SU-DHL-6 (cell line): Measurements from ENCODE around the gene AQP6.

ENCODE experiments used
- H2AFZ ChIP-seq: fragments of 200-600 bp; sonication (generic); 2 replicates; pipeline ENCODE4 v1.6.1; 2014; ENCODE audit warnings: low read depth, mild to moderate bottlenecking, moderate library complexity, mixed read lengths, antibody characterized with exemption, low read length; ENCODE audit not compliant: severe bottlenecking
- H3F3A ChIP-seq: fragments of 200-600 bp; shearing (Covaris generic); 2 replicates; pipeline ENCODE4 v1.6.0; 2016; ENCODE audit warnings: antibody characterized with exemption, mild to moderate bottlenecking; ENCODE audit not compliant: insufficient read depth
- H3K27ac ChIP-seq: fragments of 200-600 bp; sonication (generic); 2 replicates; pipeline ENCODE4 v1.5.1; 2016; ENCODE audit warnings: low read depth, mild to moderate bottlenecking, low read length, moderate library complexity, mixed read lengths
- H3K27me3 ChIP-seq: fragments of 200-600 bp; sonication (generic), shearing (Covaris generic); 2 replicates; pipeline ENCODE4 v1.6.0; 2014; ENCODE audit warnings: mild to moderate bottlenecking, low read length
- H3K36me3 ChIP-seq: fragments of 200-600 bp; sonication (generic); 2 replicates; pipeline ENCODE4 v1.6.1; 2014; ENCODE audit warnings: mild to moderate bottlenecking, low read length, mixed read lengths
- H3K4me2 ChIP-seq: fragments of 300-600, 200-600 bp; shearing (Covaris generic), sonication (generic); 2 replicates; pipeline ENCODE4 v1.6.0; 2014; ENCODE audit warnings: low read length, low read depth, mild to moderate bottlenecking; ENCODE audit not compliant: poor library complexity, severe bottlenecking
- H3K4me3 ChIP-seq: fragments of 200-600 bp; sonication (generic); 2 replicates; pipeline ENCODE4 v1.5.1; 2014; ENCODE audit warnings: antibody characterized with exemption, low read length, mild to moderate bottlenecking, mixed read lengths; ENCODE audit not compliant: insufficient read depth, poor library complexity, severe bottlenecking
- H3K79me2 ChIP-seq: fragments of 200-600 bp; sonication (generic); 2 replicates; pipeline ENCODE4 v1.6.1; 2014; ENCODE audit warnings: mild to moderate bottlenecking, low read length, moderate library complexity; ENCODE audit not compliant: insufficient read depth
- H3K9ac ChIP-seq: fragments of 200-600 bp; sonication (generic); 2 replicates; pipeline ENCODE4 v1.7.0; 2014; ENCODE audit warnings: mild to moderate bottlenecking, low read length
- H3K9me2 ChIP-seq: fragments of 200-600 bp; sonication (generic); replicated peaks from 2 replicates; pipeline ENCODE4 v1.6.1; 2014; ENCODE audit warnings: low read length; ENCODE audit not compliant: insufficient read depth
- H3K9me3 ChIP-seq: fragments of 200-600 bp; sonication (generic); 2 replicates; pipeline ENCODE4 v1.6.1; 2014; ENCODE audit warnings: low read length, mixed read lengths; ENCODE audit not compliant: insufficient read depth
- H4K20me1 ChIP-seq: fragments of 200-600 bp; sonication (generic); 2 replicates; pipeline ENCODE4 v1.6.1; 2014; ENCODE audit warnings: low read depth, mild to moderate bottlenecking, antibody characterized with exemption, low read length, moderate library complexity, mixed read lengths
- CTCF ChIP-seq: fragments of 200-600 bp; sonication (generic); IDR thresholded peaks from one replicate; pipeline ENCODE4 v1.5.1; 2017; ENCODE audit warnings: antibody characterized with exemption, mild to moderate bottlenecking, low read length, moderate library complexity; ENCODE audit not compliant: insufficient read depth, poor library complexity, severe bottlenecking
- EZH2phosphoT487 ChIP-seq: fragments of 200-600 bp; sonication (generic), shearing (Covaris generic); conservative IDR thresholded peaks from 2 replicates; pipeline ENCODE4 v1.6.1; 2018; ENCODE audit warnings: mild to moderate bottlenecking, antibody characterized with exemption, low read length, moderate library complexity, mixed read lengths

The AQP6 gene

GRCh38 chr12:49967042-49967776 lies 5.5 kb upstream of the AQP6 start:
- Histone ChIP-seq H4K20me1 (no peaks in the 10 kb centered on the region), H3K9ac (peak overlapping the region; percentile 22; the same call in 1 of the 2 replicates), H3K4me3 (peak overlapping the region; percentile 10), H3K4me2 (peak overlapping the region; percentile 52), H3K27me3 (no peaks in the 10 kb centered on the region), H2AFZ (peak overlapping the region; percentile 92), H3K9me3 (no peaks in the 10 kb centered on the region), H3K79me2 (no peaks in the 10 kb centered on the region), H3F3A (no peaks in the 10 kb centered on the region), H3K36me3 (no peaks in the 10 kb centered on the region), H3K9me2 (no peaks in the 10 kb centered on the region), H3K27ac (no peak overlapping the region)
- peak; percentile 87 for TF ChIP-seq CTCF
- TF ChIP-seq EZH2phosphoT487 = no peak

- Histone ChIP-seq H3K4me2 (peak overlapping the region; percentile 52), H3K79me2 (no peaks in the 10 kb centered on the region), H2AFZ (peak overlapping the region; percentile 10), H4K20me1 (no peaks in the 10 kb centered on the region), H3K27me3 (no peaks in the 10 kb centered on the region), H3K36me3 (no peaks in the 10 kb centered on the region), H3K27ac (no peak overlapping the region), H3F3A (no peaks in the 10 kb centered on the region), H3K4me3 (no peak overlapping the region), H3K9ac (no peak overlapping the region), H3K9me3 (no peaks in the 10 kb centered on the region), H3K9me2 (no peaks in the 10 kb centered on the region)
- TF ChIP-seq CTCF (no peak), EZH2phosphoT487 (no peak)
Observed at GRCh38 chr12:49967777-49968250, 4.9 kb upstream of the AQP6 start.

- Histone ChIP-seq H4K20me1 (no peaks in the 10 kb centered on the region), H3K79me2 (no peaks in the 10 kb centered on the region), H3K4me2 (no peak overlapping the region), H3K36me3 (no peaks in the 10 kb centered on the region), H3K27ac (no peak overlapping the region), H3K27me3 (no peaks in the 10 kb centered on the region), H3K4me3 (no peak overlapping the region), H3K9me2 (no peaks in the 10 kb centered on the region), H3K9me3 (no peaks in the 10 kb centered on the region), H2AFZ (no peak overlapping the region), H3K9ac (no peak overlapping the region), H3F3A (no peaks in the 10 kb centered on the region)
- TF ChIP-seq CTCF (no peak), EZH2phosphoT487 (no peak)
Observed at GRCh38 chr12:49968471-49968870, 4.3 kb upstream of the AQP6 start.
